GM19099 (cell line): ENCODE measurements around the gene NQO1.

ENCODE experiments used
- POLR2A ChIP-seq: IDR thresholded peaks from 3 replicates; pipeline ENCODE4 v1.6.1; 2011; ENCODE audit warnings: low read depth; ENCODE audit not compliant: insufficient read length; ENCODE audit errors: extremely low read depth

NQO1 gene

DNA sequence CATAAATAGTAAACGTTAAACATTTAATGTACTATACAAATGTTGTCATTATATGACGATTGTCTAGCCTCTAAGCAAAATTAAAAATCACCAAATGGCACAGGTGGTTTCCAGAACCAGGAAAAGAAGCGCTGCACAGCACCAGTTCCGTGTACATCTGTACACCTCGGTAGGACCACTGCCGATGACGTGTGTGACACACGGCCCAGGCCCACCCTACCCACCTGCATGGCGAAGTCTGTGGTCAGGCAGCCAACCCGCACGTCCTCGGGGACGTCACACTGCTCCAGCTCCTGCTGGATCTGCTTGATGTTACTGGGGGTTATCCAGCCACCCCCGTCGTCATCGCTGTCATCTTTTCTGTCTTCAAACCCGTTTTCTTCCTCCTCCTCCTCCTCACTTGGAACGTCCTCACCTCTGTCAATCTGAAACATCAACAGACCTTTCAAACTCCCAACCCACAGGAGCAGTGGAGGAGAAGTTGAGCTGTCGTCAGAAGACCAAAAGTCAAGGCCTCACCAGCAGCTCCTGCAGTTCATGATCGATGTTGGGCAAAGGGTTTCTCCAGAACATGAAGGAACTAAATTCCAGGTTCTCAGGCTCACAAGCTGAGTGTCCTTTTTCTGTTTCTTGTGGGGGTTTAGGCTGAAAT is 22.5 kb upstream of the NQO1 start:
- TF ChIP-seq POLR2A, result no peak

DNA sequence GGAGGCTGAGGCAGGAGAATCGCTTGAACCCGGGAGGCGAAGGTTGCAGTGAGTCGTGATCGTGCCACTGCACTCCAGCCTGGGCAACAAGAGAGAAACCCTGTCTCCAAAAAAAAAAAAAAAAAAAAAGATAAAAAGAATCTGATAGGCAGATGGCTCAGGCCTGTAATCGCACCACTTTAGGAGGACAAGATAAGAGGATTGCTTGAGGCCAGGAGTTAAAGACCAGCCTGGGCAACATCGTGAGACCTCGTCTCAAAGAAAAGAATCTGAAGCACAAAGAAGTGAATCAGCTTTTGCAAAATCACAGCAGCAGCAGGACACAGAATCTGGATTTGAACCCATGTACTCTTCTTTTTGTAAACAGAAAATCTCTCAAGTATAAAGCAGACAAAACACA is 20.8 kb upstream of the NQO1 start:
- no peak for TF ChIP-seq POLR2A

DNA sequence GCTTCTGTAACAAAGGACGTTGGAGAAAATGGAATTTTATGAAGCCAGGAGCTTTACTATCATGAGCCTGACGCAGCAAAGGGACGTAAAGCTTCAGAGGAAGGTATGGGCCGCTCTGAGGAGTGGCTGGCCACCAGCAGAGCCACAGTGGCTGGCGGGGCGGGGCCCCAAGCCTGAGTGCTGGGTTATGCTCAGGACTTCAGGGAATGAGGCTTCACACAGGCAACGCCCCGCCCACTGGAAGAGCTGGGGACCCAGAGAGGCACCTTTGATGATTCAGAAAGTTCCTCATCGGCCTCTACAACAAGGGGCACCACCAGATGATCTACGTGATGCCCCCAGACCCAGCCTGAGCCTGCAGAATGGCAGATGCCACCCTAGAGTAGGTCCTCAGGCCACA is 19.6 kb upstream of the NQO1 start:
- TF ChIP-seq POLR2A, result no peak

DNA sequence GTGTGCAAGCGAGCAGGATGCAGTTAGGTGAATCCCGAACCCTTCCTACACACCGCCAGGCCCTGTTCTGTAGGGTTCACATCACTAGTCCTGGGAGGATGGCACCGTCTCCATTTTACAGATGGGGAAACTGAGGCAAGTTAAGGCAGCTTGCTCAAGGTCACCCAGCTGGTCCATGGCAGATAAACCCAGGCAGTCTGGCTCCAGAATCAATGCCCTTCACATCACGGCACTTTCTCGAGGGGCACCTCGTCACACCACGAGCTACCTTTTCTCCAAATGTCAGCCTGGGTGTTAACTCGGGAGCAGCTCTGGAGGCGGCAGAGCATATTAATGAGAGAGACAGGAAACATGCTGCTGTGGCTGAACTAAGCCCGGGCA is 18.9 kb upstream of the NQO1 start:
- no peak for TF ChIP-seq POLR2A

DNA sequence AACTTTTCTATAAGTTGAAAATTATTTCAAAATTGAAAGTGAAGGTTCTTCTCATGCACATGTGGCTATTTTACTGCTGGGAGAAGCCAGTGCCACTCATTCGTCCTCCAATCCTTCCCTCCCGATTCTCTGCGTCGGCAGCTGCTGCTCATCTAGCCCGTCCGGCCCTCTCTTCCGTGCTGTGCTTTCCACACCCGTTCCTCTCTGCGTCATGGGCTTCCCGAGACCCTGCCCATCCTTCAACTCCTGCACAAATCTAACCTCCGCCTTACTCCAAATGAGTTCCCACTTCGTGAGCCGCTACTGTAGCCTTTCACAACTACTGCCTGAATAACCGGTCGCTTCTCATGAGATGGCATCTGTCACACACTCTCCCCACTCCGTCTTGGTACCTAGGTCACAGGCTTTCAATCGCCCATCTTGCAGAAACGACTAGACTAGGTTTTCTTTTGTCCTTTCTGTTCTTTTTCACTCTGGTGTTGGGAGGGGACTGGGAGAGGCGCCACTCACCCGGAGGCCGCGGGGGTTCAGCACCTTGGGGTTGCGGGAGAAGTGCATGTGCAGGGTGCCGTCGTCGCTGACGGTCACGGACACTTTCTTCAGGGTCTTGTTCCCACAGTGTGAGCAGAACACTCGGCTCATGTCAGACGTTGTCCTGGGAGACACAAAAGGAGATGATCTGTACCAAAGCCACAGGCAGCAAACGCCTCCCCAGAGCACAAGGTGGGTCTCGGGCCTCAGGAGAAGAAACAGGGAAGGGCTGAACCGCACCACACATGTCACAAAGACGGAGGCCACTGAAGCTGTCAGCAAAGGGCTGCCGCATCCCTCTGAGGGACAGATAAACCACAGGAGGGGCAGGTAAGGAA is 18.2 kb upstream of the NQO1 start:
- TF ChIP-seq POLR2A, result no peak

DNA sequence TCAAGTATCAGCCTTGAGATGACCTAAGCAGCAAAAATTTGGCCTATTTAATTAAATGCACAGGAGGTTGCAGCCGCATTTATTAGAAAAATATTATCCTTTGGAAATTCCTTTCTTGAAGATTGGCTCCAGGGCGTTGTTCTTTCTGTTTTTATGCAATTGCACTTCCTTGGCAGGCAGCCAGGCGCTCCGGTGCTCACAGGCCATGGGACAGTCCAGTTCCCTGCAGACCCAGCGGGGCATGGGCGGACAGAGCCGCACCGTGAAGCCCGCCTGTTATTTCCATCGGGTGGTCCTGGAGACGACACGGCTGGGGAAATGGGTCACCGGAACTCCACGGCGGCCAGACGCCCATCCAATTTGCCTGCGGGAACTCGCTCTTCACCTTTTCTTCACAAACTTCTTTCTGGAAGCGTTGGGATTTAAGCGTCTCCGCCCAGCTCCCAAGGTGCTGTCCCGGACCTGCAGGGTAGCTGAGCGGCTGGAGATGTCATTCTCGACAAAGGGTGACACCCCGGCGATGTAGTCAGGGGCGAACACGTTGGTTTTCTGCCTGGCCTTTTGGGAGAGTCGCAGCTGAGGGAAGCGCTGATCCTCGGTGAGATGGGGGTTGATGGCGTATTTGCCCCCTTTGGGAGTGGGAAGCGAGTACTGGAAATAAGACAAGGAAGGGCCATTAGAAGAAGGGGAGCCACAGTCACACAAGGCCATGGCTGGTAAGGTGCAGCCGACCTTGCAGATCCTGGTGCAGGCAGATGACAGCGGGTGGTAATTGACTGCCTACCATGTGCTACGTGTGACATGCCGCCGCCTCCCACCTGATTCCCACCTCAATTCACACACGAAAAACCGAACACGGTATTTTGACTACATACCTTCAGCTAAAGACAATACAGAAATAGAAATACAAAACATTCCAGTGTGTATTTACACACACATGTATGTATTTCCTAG is 15.9 kb upstream of the NQO1 start:
- no peak for TF ChIP-seq POLR2A

DNA sequence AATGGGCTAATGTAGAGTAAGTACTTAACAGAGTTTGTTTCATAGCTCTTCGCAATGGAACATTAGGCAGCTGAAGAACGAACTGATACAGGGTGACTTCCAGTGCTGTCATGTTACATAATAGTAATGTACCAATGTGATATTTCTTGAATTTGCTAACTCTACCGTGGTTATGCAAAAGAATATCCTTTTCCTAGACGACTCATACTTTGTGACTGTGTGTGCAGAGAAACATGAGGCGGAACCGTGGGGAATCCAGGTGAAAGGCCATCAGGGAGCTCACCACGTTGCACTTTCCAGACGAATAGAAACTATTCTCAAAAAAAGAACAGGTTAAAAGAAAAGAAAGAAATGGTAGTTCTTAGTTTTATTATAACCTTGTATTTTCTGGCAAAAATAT is 15.2 kb upstream of the NQO1 start:
- no peak for TF ChIP-seq POLR2A

DNA sequence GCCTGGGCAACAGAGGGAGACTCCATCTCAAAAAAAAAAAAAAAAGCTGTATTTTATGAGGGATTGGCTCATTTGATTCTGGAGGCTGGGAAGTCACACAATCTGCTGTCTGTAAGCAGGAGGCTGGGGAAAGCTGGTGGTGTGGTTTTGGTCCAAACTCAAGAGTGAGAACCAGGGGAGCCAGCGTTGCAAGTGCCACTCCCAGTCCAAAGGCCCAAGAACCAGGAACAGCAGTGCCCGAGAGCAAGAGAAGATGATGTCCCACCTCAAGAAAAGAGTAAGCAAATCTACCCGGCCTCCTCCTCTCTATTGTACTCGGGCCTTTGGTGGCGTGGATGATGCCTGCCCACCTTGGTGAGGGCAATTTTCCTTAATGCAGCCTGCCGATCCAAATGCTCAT is 5.7 kb upstream of the NQO1 start:
- TF ChIP-seq POLR2A, result no peak

DNA sequence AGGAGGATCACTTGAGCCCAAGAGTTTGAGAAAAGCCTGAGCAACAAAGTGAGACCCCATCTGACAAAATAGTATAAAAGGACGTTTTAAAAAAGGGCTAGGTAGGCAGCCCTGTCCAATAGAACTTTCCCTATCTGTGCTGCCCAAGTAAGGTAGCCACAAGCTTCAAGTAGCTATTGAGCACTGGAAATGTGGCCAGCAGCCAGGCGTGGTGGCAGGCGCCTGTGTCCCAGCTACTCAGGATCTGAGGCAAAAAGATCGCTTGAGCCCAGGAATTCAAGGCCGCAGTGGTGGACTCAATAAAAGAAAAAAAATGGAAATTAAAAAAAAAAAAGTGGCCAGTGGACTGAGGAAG is 1.5 kb upstream of the NQO1 start:
- no peak for TF ChIP-seq POLR2A

DNA sequence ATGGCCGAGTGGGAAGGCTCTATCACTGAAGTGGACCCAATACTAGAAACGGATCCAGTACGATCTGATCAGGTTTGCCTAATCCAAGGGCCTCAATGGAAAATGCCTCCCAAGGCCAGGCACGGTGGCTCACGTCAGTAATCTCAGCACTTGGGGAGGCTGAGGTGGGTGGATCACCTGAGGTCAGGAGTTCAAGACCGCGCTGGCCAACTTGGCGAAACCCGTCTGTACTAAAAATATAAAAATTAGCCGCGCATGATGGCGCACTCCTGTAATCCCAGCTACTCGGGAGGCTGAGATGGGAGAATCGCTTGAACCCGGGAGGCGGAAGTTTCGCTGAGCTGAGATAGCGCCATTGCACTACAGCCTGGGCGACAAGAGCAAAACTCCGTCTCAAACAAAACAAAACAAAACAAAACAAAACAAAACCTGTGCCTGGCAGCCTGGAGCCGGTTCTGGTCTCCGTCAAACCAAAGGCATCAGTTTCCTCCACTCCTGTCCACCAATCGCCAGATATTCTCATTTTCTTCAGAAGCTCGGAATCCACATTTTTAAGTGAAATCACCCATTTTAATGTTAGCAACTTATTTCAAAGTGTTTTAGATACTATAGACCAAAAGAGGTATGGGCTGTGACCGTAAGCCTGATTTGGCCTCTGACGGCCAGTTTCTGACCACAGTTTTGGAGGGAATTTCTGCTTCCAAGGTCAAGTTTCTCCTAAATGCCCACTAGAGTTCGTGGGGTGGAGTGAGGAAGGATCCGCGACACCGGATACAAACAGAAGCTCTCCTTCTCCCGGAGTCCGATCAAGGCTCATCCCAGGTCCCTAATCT is 664 bp downstream of the NQO1 start:
- no peak for TF ChIP-seq POLR2A

DNA sequence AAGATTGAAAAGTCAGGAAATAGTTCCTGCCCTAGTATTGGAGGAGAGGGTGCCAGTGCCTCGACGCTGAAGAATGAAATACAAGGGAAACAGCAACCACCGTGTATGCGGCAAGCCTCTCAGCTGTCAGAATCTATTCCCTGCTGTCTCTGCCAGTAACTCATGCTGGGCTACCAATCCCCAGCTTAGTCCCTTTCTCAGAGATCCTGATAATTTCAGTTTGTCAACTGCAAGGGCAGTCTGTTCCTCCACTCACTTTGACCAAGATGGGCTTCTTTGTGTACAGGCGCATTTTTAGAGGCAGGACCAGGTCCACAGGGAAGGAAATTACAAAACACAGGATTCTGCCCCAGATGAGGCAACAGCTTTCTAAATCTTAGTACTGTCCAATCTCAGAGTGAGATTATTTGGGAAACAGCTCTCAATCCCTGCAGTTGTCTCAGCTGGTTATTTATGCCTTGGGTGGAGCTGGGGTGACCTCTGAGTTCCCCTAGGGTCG is 1.3 kb downstream of the NQO1 start:
- TF ChIP-seq POLR2A, result no peak

DNA sequence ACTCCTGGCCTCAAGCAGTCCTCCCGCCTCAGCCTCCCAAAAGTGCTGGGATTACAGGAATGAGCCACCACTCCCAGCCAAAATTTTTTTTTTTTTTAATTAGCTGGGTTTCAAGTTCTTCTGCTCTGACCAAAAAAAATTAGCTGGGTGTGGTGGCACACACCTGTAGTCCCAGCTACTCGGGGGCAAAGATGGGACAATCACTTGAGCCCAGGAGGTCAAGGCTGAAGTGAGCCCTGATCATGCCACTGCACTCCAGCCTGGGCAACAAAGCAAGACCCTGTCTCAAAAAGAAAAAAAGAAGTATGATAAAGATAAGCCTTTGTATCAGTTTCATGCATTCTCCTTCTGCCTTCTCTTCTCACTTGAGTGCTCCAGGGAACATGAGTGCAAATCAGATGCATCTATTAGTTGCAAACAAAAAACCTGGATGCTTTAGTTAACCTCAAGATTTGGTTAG is 1.9 kb downstream of the NQO1 start:
- TF ChIP-seq POLR2A, result no peak

DNA sequence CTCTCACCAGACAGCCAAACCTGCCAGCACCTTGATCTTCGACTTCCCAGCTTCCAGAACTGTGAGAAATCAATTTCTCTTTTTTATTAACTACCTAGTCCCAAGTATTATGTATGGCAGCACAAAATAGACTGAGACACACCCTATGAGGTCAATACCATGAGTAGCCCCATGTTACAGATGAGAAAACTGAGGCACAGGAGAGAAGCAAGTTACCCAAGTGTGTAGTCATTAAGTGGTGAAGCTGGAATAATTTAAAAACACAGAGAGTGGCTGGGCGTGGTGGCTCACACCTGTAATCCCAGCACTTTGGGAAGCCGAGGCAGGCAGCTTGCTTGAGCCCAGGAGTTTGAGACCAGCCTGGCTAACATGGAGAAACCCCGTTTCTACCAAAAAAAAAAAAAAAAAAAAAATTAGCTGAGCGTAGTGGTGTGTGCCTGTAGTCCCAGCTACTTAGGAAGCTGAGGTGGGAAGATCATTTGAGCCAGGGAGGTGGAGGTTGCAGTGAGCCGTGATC is 4.9 kb downstream of the NQO1 start:
- no peak for TF ChIP-seq POLR2A

DNA sequence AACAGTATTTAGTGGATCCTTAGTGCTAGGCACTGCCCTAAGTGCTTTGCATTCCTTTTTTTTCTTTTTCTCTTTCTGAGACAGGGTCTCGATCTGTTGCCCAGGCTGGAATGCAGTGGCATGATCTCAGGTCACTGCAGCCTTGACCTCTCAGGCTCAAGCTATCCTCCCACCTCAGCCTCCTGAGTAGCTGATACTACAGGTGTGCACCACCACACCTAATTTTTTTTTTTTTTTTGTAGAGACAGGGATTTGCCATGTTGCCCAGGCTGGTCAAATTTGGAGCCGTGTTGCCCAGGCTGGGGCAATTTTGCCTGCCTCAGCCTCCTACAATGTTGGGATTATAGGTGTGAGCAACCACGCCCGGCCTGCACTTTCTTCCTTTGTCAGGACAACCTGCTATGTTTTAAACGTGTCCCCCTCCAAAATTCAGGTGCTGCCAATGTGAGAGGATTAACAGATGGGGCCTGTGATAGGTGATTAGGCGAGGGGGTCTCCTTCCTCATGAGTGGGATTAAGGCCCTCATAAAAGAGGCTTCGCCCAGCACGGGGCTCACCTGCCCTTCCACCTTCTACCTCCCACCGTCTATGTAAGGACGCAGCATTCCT is 5.4 kb downstream of the NQO1 start:
- no peak for TF ChIP-seq POLR2A
